HG02610 (cell line): Measurements from ENCODE around the gene CHD6.

ENCODE experiments used
- ATAC-seq: cut with Tn5 transposase; IDR thresholded peaks from one replicate; pipeline ENCODE4 v1.9.1; 2021; ENCODE audit warnings: mild to moderate bottlenecking, moderate library complexity; ENCODE audit not compliant: unreplicated experiment

CHD6 gene

DNA sequence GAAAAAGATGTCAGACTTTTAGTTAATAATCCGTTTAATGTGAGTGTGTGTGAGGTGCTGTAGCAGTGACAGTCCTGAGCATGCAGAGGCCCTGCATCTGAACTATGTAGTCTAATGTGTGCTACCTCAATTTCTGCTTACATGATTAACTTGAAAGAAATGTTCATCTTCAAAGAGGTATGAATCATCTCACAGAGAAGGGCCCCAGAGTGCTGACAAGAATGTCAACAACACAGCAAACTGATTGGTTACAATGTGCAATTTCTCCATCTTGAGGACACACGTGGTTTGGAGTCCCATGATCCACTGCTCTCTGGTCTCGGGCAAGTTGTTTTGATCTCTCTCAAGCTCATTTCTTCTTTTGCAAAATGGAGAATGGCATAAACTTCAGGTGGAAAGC is 189.9 kb downstream of the CHD6 start:
- no peak for ATAC-seq

DNA sequence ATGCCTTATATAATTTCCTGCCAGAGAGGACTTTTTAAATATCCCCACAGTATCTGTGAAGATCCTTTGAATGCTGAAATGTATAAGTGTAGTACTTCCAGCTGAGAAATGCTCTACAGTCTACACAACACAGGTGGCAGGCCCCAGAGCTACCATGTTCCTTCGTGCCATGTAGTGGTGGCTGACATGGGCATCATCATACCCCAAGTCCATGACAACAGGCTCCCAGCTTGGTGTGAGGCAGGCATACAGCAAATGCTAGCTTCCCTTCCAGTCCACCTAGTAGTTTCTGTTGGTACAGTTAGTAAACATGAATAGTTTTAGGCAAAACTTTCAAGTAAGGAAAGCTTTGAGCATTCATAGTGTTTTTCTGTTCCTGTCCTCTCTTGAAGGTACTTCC is 190.3 kb downstream of the CHD6 start:
- ATAC-seq: no peak

DNA sequence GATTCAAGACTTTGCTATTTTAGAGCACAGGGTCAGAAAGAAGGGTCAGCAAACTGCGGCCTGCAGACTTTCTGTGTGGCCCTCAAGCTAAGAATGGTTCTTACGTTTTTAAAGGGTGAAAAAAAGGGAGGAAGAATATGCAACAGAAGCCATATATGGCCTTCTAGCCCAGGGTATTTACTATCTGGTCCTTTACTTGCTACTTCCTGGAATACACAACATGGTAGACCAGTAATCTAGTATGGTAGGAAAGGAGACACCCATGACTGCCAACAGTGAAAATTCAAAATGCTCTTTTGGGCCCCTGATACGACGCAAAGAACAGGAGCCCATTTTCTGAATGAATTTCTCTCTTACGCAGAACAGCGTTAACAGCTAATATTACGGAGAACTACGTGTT is 191.2 kb downstream of the CHD6 start:
- ATAC-seq: no peak

DNA sequence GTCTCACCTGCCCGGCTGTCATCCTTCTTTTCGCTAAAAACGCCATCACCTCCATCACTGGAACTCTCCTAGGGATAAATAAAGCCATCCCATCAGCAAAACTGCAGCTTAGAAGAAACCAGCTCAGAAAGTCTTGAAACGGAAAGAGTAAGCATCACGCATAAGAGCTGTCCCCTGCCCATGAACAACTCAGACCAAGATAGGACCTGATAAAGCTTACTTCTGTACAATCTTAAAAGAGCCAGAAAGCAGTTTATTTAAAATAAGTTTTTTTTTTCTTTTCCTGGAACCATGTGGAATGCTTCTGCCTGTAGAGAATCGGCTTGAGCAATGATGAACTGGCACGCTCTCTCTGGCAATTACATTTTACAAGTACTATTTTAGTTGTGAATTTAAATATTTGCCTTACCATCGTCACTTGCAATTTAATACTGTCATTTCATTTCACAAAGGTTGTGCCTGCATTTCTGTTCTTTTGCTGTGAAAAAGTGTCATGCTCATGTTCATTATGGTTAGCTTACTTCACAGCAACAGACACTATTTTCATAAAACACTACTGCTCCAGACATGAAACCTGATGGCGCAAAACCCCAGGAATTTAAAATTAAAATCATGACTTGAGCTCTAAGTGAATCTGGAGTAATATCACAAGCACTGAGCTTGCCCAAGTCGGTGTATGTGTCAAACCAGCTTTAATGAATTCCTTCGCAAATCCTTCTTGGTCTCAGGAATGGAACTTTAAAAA is 191.9 kb downstream of the CHD6 start:
- ATAC-seq: no peak

- ATAC-seq: no peak
Measured at GRCh38 chr20:41425180-41425884, 192.8 kb downstream of the CHD6 start.

DNA sequence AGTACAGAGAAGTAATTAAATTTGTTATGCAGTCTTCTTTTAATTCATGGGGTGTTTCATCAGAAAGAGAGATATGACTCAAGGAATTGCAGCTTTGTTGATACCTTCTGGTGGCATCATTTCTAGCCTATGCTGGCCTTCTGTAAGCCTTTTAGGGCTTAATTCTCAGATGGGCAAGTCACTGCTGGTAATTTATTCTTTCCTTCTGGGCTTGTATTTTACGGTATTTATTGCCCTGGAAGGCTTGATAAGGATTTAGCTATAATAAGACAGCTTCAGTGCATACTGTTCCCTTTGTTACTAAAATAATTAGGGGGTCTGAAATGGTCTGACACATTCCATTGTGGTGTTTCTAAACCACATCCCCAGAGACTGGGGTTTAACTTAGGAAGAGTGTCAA is 193.6 kb downstream of the CHD6 start:
- no peak for ATAC-seq

GRCh38 chr20:41424011-41424410 is 194.2 kb downstream of the CHD6 start:
- ATAC-seq: no peak

DNA sequence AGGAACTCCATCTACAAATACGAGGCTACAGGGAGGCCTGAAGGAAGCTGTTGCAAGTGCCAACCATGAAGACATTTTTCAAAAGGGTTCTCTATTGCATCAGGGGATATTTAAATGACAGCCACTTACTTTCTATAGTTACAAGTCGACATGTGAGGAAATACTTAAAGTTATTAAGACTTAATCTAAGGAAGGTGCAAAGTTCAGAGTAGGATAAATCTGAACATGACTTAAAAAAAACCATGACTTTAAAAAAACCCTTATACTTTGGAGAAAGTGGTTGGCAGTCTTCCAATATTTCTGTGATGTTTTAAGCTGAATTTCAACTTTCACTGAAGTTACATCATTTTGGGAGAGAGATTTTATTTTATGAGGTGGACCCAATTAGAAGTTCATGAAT is 195.2 kb downstream of the CHD6 start:
- no peak for ATAC-seq

DNA sequence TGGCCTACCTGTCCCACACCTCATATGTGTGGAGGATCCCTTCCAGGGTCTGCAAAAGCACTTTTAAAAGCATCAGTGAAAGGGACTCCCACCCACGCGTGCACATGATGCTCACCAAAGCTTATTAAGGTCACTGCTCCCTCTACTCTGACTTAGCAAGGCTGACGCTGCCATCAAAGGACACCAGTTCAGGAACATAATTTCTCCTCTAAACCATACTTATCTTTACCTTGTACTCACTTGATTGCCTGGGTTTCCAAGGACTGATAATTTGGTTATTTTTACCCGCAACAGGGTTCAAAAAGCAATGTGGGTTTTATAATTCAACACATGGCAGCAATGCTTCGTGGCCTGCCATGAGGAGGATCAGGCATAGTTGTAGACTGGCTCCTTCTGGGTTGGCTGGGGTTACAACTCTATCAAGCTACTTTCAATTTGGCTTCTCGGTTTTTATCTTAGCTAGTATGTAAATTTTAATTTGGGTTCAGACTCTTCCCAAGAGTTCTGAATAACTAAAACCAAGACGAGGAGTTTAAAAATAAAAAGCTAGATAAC is 199.4 kb downstream of the CHD6 start:
- no peak for ATAC-seq

GRCh38 chr20:41418031-41418430 is 200.1 kb downstream of the CHD6 start:
- ATAC-seq: no peak

DNA sequence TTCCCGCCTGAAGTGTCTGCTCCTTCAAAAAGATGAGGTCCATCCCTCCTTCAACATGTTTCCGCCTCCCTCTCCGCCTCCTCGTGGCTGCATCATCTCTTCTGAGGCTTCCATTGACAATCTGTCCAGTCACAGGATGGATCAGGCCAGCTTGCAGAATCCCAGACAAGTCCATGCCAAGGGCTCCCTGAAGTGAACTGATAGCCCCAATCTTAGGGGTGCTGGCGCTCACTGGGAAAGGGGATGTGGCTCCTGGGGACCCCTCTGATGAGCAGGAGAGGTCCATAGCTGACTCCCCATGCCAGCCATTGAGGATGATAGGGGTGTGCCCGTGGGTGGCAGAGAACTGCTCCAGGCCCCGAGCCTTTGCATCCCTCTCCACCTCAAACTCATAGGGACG is 203.0 kb downstream of the CHD6 start:
- ATAC-seq: no peak

GRCh38 chr20:41413169-41413568 is 205.0 kb downstream of the CHD6 start:
- no peak for ATAC-seq

- no peak for ATAC-seq
Measured at GRCh38 chr20:41412324-41413120, 205.7 kb downstream of the CHD6 start.

GRCh38 chr20:41411391-41411847 is 206.8 kb downstream of the CHD6 start:
- ATAC-seq: no peak

GRCh38 chr20:41408986-41409385 is 209.2 kb downstream of the CHD6 start:
- no peak for ATAC-seq

GRCh38 chr20:41408156-41408794 is 209.9 kb downstream of the CHD6 start:
- peak; percentile 78 for ATAC-seq

DNA sequence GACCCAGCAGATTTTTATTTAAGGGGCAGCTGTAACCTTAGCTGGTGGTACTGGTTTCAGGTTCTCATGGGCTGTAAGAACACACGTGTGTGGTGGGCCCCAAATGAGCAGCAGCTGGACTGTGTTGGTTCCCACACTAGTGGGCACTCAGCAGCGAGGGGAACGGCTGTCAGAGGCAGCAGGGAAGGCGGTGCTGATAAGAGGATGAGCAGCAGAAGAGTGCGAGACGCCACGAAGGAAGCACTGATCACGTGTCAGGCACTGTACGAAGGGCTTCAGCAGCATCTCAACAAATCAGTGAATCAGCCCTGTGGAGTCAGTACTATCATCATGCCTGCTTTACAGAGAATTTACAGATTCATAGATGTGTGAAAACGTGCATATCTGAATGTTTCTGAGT is 210.6 kb downstream of the CHD6 start:
- ATAC-seq: no peak

GRCh38 chr20:41406896-41407444 is 211.2 kb downstream of the CHD6 start:
- ATAC-seq: no peak

GRCh38 chr20:41406353-41406752 is 211.8 kb downstream of the CHD6 start:
- ATAC-seq: no peak

- ATAC-seq: no peak
Measured at GRCh38 chr20:41405436-41405835, 212.7 kb downstream of the CHD6 start.

- ATAC-seq: no peak
Measured at GRCh38 chr20:41403604-41404003, 214.6 kb downstream of the CHD6 start.
